Stimulated activated CD4-positive, alpha-beta T cell treated with anti-CD3 and anti-CD28 coated beads, Interleukin-4, amount 100 ng/mL, for 4 hours (primary cell): ENCODE measurements around the gene RNF214.
A peak's percentile ranks its signal among the peaks of the same experiment; 100 is the strongest.

ENCODE experiments used
- DNase-seq, 2 experiments: peaks; one replicate each; pipeline ENCODE4 v3.0.0-alpha.2; 2020

RNF214 gene

DNA sequence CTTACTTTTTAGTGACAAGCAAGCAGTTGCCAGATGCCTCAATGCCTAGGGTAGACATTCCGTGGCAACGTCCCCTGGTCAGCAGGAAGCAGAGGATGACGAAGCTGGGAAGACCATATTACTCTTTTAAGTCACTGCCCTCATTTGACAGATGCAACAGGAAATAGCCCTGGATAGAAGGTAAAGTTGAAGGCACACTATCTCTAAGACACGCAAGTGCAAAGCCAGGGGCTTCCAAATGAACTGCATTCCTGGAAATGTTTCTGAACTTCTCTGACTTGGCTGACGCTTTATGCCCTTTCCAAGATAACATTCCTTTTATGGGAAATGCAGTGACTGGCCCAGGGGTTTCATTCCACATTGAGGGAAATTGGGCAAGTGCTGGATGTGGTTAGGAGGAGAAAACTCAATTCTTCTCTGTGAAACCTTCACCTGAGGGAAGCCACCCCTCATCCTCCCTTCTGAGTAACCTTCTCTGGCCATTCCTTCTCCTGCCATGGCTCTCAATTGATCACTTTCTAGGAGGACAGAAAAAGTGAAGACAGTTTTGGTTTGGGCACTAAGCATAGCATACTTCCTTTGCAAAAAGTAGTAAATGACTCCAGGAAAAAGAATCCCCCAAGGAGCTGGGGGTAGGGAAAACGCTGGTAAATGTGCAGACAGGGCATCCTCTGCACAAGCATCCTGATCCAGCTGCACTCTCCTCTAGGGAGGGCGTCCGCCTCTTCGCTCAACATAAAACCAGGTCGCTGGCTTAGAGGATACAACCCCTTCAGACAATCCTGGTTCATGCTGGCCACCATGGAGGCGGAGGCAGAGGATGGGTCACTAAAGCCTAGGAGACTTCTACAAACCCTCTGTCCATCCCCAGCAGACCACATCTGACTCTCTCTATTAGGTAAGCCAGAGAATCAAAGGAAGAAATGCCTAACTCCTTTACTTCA is 15.1 kb upstream of the RNF214 start:
- DNase-seq = no peak

DNA sequence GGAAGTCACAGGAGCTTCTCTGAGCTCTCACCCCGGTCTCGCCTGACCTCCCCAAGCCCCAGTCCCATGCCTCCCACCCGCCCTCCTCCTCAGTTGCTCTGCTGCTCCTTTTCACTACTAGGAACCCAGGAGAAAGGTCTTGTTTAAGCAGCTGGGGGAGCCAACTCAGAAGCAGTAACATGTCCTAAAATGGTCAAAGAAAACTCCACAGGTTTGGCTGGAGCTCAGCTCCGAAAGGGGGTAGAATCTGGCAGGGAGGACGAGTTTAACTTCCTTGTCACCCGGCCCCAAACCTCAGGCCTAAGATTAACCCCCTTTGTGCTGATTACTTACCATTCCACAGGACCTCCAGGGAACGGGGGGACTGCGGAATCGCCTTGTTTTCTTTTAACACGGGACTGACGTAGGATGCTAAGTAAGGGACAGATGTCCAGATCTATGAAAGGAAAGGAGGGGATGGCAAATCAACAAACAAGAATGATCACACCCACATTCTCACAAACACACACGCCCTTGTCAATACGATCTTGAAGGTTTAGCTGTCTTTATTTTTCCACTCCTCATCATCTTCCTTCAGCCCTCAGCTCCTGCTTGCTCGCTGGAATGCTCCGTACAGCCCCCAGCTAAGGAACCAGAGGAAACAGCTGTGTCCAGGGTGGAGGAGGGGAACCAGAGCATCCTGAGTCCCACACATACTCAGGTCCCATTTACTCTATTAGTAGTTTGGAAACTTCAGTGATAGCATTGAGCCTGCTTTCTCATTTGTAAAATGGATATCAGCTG is 14.1 kb upstream of the RNF214 start:
- DNase-seq = no peak

DNA sequence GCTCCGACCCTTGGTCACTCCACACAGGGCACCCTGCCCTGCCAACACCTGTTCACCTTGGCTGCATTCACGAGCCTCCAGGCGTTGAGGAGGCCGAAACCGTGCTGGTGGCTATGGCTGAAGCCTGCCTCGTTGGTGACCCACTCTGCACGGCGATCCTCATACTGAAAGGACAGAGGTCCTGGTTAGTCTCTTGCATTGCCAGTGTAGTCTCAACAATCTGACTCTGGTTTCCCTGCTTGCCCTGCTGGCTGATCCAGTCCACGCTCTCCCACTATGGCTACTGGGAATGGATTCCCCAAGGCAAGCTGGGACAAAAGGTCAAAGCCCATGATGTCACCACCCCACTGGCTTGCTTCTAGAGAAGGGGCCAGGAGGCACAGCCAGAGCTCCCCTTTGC is 13.5 kb upstream of the RNF214 start:
- DNase-seq = no peak

GRCh38 chr11:117219455-117219854 is 13.0 kb upstream of the RNF214 start:
- DNase-seq = no peak

GRCh38 chr11:117219995-117220394 is 12.5 kb upstream of the RNF214 start:
- no peak for DNase-seq

DNA sequence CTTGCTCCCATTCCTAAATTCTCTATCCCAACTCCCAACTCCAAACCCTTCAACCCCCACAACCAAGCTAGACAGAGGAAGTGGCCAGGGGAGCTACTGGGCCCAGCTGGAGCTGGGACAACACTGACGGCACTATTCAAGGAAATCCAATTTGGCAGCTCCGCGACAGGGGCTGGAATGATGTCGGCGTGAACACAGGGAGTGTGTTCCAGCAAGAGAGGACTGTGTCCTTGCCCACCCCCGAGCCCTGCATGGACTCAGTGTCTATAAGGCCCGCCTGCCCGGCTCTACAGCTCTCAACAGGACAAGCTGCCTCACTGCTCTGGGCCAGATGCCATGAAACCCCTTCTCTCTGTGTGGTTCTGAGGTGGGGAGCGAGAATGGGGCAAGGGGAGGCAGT is 11.9 kb upstream of the RNF214 start:
- DNase-seq = no peak

GRCh38 chr11:117220999-117221774 is 11.3 kb upstream of the RNF214 start:
- no peak for DNase-seq

- DNase-seq = no peak
Observed at GRCh38 chr11:117221775-117222517, 10.5 kb upstream of the RNF214 start.

GRCh38 chr11:117222991-117223740 is 9.3 kb upstream of the RNF214 start:
- DNase-seq = no peak

GRCh38 chr11:117223741-117224689 is 8.5 kb upstream of the RNF214 start:
- no peak for DNase-seq

- no peak for DNase-seq
Observed at GRCh38 chr11:117225553-117226170, 6.8 kb upstream of the RNF214 start.

GRCh38 chr11:117226388-117227385 is 5.8 kb upstream of the RNF214 start:
- peak in 1 of 2 experiments; percentile 29 for DNase-seq

DNA sequence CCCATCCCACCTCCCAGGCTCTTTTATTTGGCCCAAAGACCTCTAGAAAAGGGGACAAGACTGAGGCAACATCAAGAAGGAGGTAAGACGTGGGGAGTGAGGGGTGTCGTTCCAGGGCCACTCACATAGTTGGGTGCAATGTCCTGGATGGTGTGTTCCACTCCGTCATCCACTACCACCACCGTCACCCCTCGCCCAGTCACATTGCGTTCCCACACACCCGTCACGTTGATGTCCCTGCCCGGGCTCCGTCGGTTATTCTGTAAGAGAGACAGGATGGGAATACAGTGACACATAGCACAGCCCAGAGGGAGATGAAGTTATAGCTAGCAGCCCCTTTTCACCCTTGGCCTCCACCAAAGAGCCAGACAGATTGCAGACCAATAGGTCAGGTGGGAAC is 4.4 kb upstream of the RNF214 start:
- DNase-seq = no peak

DNA sequence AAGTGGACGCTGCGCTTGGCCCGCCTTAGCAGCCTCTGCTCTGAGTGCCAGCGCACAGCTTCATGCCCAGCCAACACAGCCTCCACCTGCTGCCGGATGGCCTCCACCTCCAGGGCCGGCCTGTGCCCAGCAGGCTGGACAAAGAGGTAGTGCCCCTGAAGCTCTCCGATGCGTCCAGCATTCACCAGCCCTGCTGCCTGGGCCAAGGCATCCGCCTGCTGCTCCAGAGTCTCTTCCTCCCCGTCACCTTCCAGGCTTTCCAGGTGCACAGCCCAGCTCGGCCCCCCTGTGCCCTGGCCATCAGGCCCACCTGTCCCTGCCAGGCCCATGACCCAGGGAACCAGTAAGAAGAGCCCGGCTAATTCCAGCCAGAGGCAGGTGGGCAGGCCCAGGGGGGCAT is 3.1 kb upstream of the RNF214 start:
- no peak for DNase-seq

DNA sequence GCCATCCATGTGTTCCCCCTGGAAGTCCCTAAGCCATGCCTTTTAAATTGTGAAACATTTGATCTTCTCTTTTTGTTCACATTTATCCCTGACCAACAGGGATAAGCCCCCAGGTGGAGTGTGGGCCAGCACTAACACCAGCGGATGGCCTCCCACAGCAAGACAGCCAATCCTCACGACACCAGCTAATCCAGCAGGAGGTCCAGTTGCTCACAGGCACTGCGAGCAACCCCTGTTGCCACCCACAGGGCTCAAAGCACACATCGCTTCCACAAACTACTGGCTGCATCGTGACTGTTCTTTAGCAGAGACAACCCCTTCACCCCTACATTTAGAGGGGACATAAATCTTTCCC is 2.6 kb upstream of the RNF214 start:
- no peak for DNase-seq

DNA sequence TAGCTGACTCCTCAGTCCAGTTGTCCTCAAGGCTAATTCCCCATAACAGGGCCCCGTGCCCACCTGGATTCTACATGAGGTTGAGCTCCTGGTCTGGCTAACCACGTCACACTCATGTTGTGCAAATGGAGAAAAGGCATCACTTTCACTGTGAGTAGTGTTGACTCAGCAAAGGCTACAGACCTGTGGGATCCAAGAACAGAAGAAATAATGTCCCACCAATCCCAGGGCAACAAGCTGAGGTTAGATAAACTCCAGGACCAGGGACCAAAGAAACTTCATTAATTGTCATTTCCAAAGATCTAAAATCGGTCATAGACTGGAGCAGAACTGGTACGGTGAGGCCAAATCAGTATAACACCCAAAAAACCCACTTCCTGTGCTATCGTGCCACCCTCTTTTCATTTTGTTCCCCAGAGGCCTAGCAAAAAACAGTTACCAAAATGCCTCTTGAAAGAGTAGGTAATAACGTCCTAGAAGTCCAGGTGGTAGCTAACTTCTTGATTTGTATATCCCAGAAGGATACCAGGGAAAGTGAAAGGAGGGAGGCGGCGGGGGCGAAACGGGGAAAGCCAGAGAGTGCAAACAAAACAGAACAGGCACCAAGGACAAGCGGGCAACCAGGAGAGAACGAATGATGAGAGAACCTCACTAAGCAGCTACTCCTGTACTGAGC is 2.0 kb upstream of the RNF214 start:
- DNase-seq = peak; percentile 25 to 63

GRCh38 chr11:117230999-117231841 is 1.3 kb upstream of the RNF214 start:
- no peak for DNase-seq

- DNase-seq = peak in 1 of 2 experiments; percentile 57
Observed at GRCh38 chr11:117231842-117232091, 704 bp upstream of the RNF214 start, which contains the start of gene PCSK7. Gene PCSK7, minus strand, starts transcription at chr11:117232073. Its CDS starts 2,229 bp downstream, at chr11:117229844.
